ENCODE data around the gene ITGA2B. TPM values are rescaled to one million over a fixed set of nuclear protein-coding genes. Genes with fewer than 3 reads are reported as not detected.
"Not testable (repeated sequence)": the region's sequence is repeated elsewhere in the genome, so short reads cannot be mapped to it uniquely, and the experiment has no call there.

ITGA2B gene
- total RNA-seq, 1 donor from 2014 or later, result 4.3 TPM

- Mint-ChIP-seq H3K27me3 (ENCODE audit: unreplicated experiment) (peaks cover 12% of the 10 kb centered on the region), H3K36me3 (ENCODE audit: low read depth, unreplicated experiment) (no peaks in the 10 kb centered on the region), H3K9me3 (ENCODE audit: unreplicated experiment) (no peaks in the 10 kb centered on the region), H3K4me3 (ENCODE audit: unreplicated experiment) (no peak overlapping the region), H3K27ac (ENCODE audit: unreplicated experiment) (no peak overlapping the region), H3K4me1 (ENCODE audit: unreplicated experiment) (no peaks in the 10 kb centered on the region)
- TF ChIP-seq CTCF (IDR thresholded peaks at IDR 0.05; ENCODE audit: unreplicated experiment), result peak; percentile 55
- peak; percentile 62 for DNase-seq (ENCODE audit: low spot score)
These were observed 13.3 kb downstream of the ITGA2B start for GRCh38 chr17:44376124-44376523.

GRCh38 chr17:44375196-44376017, 14.0 kb downstream of the ITGA2B start:
- no peak overlapping the region for H3K4me3 Mint-ChIP-seq (ENCODE audit: unreplicated experiment)
- no peak overlapping the region for H3K27ac Mint-ChIP-seq (ENCODE audit: unreplicated experiment)

GRCh38 chr17:44374306-44375195, 14.9 kb downstream of the ITGA2B start:
- DNase-seq (ENCODE audit: low spot score), result no peak
- no peak for TF ChIP-seq CTCF (IDR thresholded peaks at IDR 0.05; ENCODE audit: unreplicated experiment)
- H3K9me3 Mint-ChIP-seq (ENCODE audit: unreplicated experiment), result no peaks in the 10 kb centered on the region
- no peak overlapping the region for H3K27ac Mint-ChIP-seq (ENCODE audit: unreplicated experiment)
- H3K36me3 Mint-ChIP-seq (ENCODE audit: low read depth, unreplicated experiment), result no peaks in the 10 kb centered on the region
- no peak overlapping the region for H3K4me3 Mint-ChIP-seq (ENCODE audit: unreplicated experiment)
- peaks cover 12% of the 10 kb centered on the region for H3K27me3 Mint-ChIP-seq (ENCODE audit: unreplicated experiment)
- no peaks in the 10 kb centered on the region for H3K4me1 Mint-ChIP-seq (ENCODE audit: unreplicated experiment)

More at GRCh38 chr17:44375196-44376017, 14.0 kb downstream of the ITGA2B start:
- no peak for TF ChIP-seq CTCF (IDR thresholded peaks at IDR 0.05; ENCODE audit: unreplicated experiment)
- DNase-seq (ENCODE audit: low spot score), result no peak
- Mint-ChIP-seq H3K4me1 (ENCODE audit: unreplicated experiment) (no peaks in the 10 kb centered on the region), H3K9me3 (ENCODE audit: unreplicated experiment) (no peaks in the 10 kb centered on the region), H3K27me3 (ENCODE audit: unreplicated experiment) (peaks cover 12% of the 10 kb centered on the region), H3K36me3 (ENCODE audit: low read depth, unreplicated experiment) (no peaks in the 10 kb centered on the region)

GRCh38 chr17:44372036-44372435, 17.4 kb downstream of the ITGA2B start:
- H3K36me3 Mint-ChIP-seq (ENCODE audit: low read depth, unreplicated experiment), result no peaks in the 10 kb centered on the region
- no peak for TF ChIP-seq CTCF (IDR thresholded peaks at IDR 0.05; ENCODE audit: unreplicated experiment)
- peaks cover 10% of the 10 kb centered on the region for H3K27me3 Mint-ChIP-seq (ENCODE audit: unreplicated experiment)
- H3K4me3 Mint-ChIP-seq (ENCODE audit: unreplicated experiment), result no peak overlapping the region
- no peak for DNase-seq (ENCODE audit: low spot score)
- H3K9me3 Mint-ChIP-seq (ENCODE audit: unreplicated experiment), result no peaks in the 10 kb centered on the region
- H3K27ac Mint-ChIP-seq (ENCODE audit: unreplicated experiment), result no peak overlapping the region
- no peaks in the 10 kb centered on the region for H3K4me1 Mint-ChIP-seq (ENCODE audit: unreplicated experiment)

GRCh38 chr17:44369414-44370023, 19.9 kb downstream of the ITGA2B start:
- not testable (repeated sequence) for H3K4me3 Mint-ChIP-seq (ENCODE audit: unreplicated experiment); H3K36me3 Mint-ChIP-seq (ENCODE audit: low read depth, unreplicated experiment); H3K27ac Mint-ChIP-seq (ENCODE audit: unreplicated experiment); H3K9me3 Mint-ChIP-seq (ENCODE audit: unreplicated experiment); H3K4me1 Mint-ChIP-seq (ENCODE audit: unreplicated experiment); H3K27me3 Mint-ChIP-seq (ENCODE audit: unreplicated experiment); DNase-seq (ENCODE audit: low spot score)

- H3K36me3 Mint-ChIP-seq (ENCODE audit: low read depth, unreplicated experiment); H3K9me3 Mint-ChIP-seq (ENCODE audit: unreplicated experiment); H3K27ac Mint-ChIP-seq (ENCODE audit: unreplicated experiment); H3K27me3 Mint-ChIP-seq (ENCODE audit: unreplicated experiment); H3K4me1 Mint-ChIP-seq (ENCODE audit: unreplicated experiment); DNase-seq (ENCODE audit: low spot score); H3K4me3 Mint-ChIP-seq (ENCODE audit: unreplicated experiment): not testable (repeated sequence)
These were observed 20.8 kb downstream of the ITGA2B start for GRCh38 chr17:44368391-44369243.

All from endothelial cell (in vitro differentiated cells).